Measurements from ENCODE around the gene TMPRSS4. TPM values are rescaled to one million over a fixed set of nuclear protein-coding genes. Genes with fewer than 3 reads are reported as not detected.

TMPRSS4 gene
- total RNA-seq, 1 experiment from 2014 or later: 1.5 TPM

GRCh38 chr11:118027694-118028093 lies 49.2 kb upstream of the TMPRSS4 start:
- intact Hi-C loops (cut with micrococcal nuclease): no loop called here
- no peak overlapping the region for H3K4me2 ChIP-seq (ENCODE audit: low read length)
- TF ChIP-seq YY1 (IDR thresholded peaks at IDR 0.05; ENCODE audit: extremely low read depth, insufficient replicate concordance, low read depth, low read length) (no peak), CBX3 (IDR thresholded peaks at IDR 0.05; ENCODE audit: low read depth) (no peak), SP1 (IDR thresholded peaks at IDR 0.05; ENCODE audit: low read depth) (no peak), EGR1 (IDR thresholded peaks at IDR 0.05; ENCODE audit: low read depth) (no peak), FOSL1 (IDR thresholded peaks at IDR 0.05; ENCODE audit: low read depth) (no peak), ATF3 (IDR thresholded peaks at IDR 0.05) (no peak), ELF1 (IDR thresholded peaks at IDR 0.05; ENCODE audit: borderline replicate concordance, low read depth) (no peak), CTCF (IDR thresholded peaks at IDR 0.05 in 2 of 3, conservative IDR thresholded peaks at IDR 0.05 in 1 of 3; ENCODE audit: borderline replicate concordance in 1 of 3, insufficient read depth in 1 of 3, low read depth in 2 of 3, low read length in 2 of 3) (no peak), RAD21 (IDR thresholded peaks at IDR 0.05; ENCODE audit: low read depth) (no peak)
- TF ChIP-seq, protein P1, sequence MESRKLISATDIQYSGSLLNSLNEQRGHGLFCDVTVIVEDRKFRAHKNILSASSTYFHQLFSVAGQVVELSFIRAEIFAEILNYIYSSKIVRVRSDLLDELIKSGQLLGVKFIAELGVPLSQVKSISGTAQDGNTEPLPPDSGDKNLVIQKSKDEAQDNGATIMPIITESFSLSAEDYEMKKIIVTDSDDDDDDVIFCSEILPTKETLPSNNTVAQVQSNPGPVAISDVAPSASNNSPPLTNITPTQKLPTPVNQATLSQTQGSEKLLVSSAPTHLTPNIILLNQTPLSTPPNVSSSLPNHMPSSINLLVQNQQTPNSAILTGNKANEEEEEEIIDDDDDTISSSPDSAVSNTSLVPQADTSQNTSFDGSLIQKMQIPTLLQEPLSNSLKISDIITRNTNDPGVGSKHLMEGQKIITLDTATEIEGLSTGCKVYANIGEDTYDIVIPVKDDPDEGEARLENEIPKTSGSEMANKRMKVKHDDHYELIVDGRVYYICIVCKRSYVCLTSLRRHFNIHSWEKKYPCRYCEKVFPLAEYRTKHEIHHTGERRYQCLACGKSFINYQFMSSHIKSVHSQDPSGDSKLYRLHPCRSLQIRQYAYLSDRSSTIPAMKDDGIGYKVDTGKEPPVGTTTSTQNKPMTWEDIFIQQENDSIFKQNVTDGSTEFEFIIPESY (IDR thresholded peaks at IDR 0.05; ENCODE audit: extremely low read depth, insufficient replicate concordance, low read length): no peak
- no peaks in the 10 kb centered on the region for H4K20me1 ChIP-seq (ENCODE audit: insufficient read depth)
- no peaks in the 10 kb centered on the region for H3K36me3 ChIP-seq (ENCODE audit: control insufficient read depth in 1 of 2, insufficient read depth in 2 of 2, low read length in 2 of 2)
- H3K27me3 ChIP-seq (ENCODE audit: insufficient read depth, low read length): no peaks in the 10 kb centered on the region
- no peaks in the 10 kb centered on the region for H3K4me1 ChIP-seq (ENCODE audit: control insufficient read depth in 1 of 2, insufficient read depth in 2 of 2, low read length in 2 of 2)
- BruUV-seq (replicated peaks): no TSS peak
- H3K9ac ChIP-seq (ENCODE audit: low read length): no peak overlapping the region
- H3K9me2 ChIP-seq (ENCODE audit: insufficient read depth): no peaks in the 10 kb centered on the region
- RAD21 ChIA-PET (ENCODE audit: low non-redundant PET in 1 of 2, low total read pairs in 2 of 2, uncharacterized antibody in 2 of 2, unreplicated experiment in 2 of 2): interaction anchor here in 1 of 2 experiments (0.7 kb wide), 1 partner anchor 203 kb away, joined by 3 read pairs; no protein-coding TSS in a partner anchor
- no peak overlapping the region for H2AFZ ChIP-seq (ENCODE audit: low read depth, low read length, poor library complexity, severe bottlenecking)
- ATAC-seq (no peak), DNase-seq (ENCODE audit: low read depth, low spot score) (no peak)
- H3K9me3 ChIP-seq (ENCODE audit: control insufficient read depth in 1 of 2, insufficient read depth in 1 of 2, low read depth in 1 of 2, low read length in 2 of 2): no peaks in the 10 kb centered on the region
- CTCF ChIA-PET: no interaction called here
- H3K79me2 ChIP-seq (ENCODE audit: insufficient read depth, low read length): no peaks in the 10 kb centered on the region
- no peak overlapping the region for H3K4me3 ChIP-seq (replicated peaks in 1 of 2; ENCODE audit: low read depth in 1 of 2, low read length in 2 of 2)
- no peak overlapping the region for H3K27ac ChIP-seq (ENCODE audit: low read depth, low read length)
- POLR2A ChIA-PET: no interaction called here

All from HCT116 (cell line).